ENCODE measurements around the gene ACTN4.
A peak's percentile ranks its signal among the peaks of the same experiment; 100 is the strongest.

The ACTN4 gene

GRCh38 chr19:38693380-38694223 lies 46.2 kb downstream of the ACTN4 start:
- peak; percentile 71 for DNase-seq

- no peak for DNase-seq
These were observed 47.9 kb downstream of the ACTN4 start for GRCh38 chr19:38695317-38695683.

- no peak for DNase-seq
These were observed 48.6 kb downstream of the ACTN4 start for GRCh38 chr19:38695832-38696728.

GRCh38 chr19:38696729-38697055 lies 49.2 kb downstream of the ACTN4 start:
- DNase-seq = no peak

GRCh38 chr19:38697197-38697596 lies 49.7 kb downstream of the ACTN4 start:
- DNase-seq = no peak

GRCh38 chr19:38697641-38698071 lies 50.2 kb downstream of the ACTN4 start:
- no peak for DNase-seq

- no peak for DNase-seq
These were observed 51.0 kb downstream of the ACTN4 start for GRCh38 chr19:38698225-38699026.

GRCh38 chr19:38699027-38699346 lies 51.5 kb downstream of the ACTN4 start:
- DNase-seq = no peak

- no peak for DNase-seq
These were observed 52.3 kb downstream of the ACTN4 start for GRCh38 chr19:38699647-38700349.

GRCh38 chr19:38700350-38700901 lies 53.0 kb downstream of the ACTN4 start:
- DNase-seq = no peak

GRCh38 chr19:38700902-38701454 lies 53.5 kb downstream of the ACTN4 start:
- no peak for DNase-seq

- DNase-seq = no peak
These were observed 54.1 kb downstream of the ACTN4 start for GRCh38 chr19:38701455-38702063.

- no peak for DNase-seq
These were observed 54.8 kb downstream of the ACTN4 start for GRCh38 chr19:38702278-38702677.

GRCh38 chr19:38703509-38703908 lies 56.1 kb downstream of the ACTN4 start:
- DNase-seq = no peak

- DNase-seq = no peak
These were observed 57.1 kb downstream of the ACTN4 start for GRCh38 chr19:38704488-38705026.

- no peak for DNase-seq
These were observed 58.0 kb downstream of the ACTN4 start for GRCh38 chr19:38705197-38706019.

GRCh38 chr19:38706792-38707511 lies 59.5 kb downstream of the ACTN4 start:
- DNase-seq = no peak

- DNase-seq = no peak
These were observed 60.2 kb downstream of the ACTN4 start for GRCh38 chr19:38707512-38708114.

Data from right kidney (tissue), 1 donor.